Left forelimb (tissue), 1 donor: ENCODE results near the gene TNRC18.
"Not testable (repeated sequence)": the region's sequence is repeated elsewhere in the genome, so short reads cannot be mapped to it uniquely, and the experiment has no call there.

ENCODE experiments used
- DNase-seq: peaks from one replicate; pipeline ENCODE4 v3.0.0-alpha.2; 2018; ENCODE audit warnings: low spot score

The TNRC18 gene

GRCh38 chr7:5291301-5291700 lies 132.3 kb downstream of the TNRC18 start:
- no peak for DNase-seq

- no peak for DNase-seq
Measured at GRCh38 chr7:5289355-5289754, 134.3 kb downstream of the TNRC18 start.

GRCh38 chr7:5288560-5288959 lies 135.1 kb downstream of the TNRC18 start:
- DNase-seq: not testable (repeated sequence)

GRCh38 chr7:5287802-5288201 lies 135.8 kb downstream of the TNRC18 start:
- DNase-seq: no peak

- DNase-seq: not testable (repeated sequence)
Measured at GRCh38 chr7:5287373-5287772, 136.3 kb downstream of the TNRC18 start.

GRCh38 chr7:5286933-5287332 lies 136.7 kb downstream of the TNRC18 start:
- no peak for DNase-seq

- DNase-seq: no peak
Measured at GRCh38 chr7:5284304-5285281, 139.0 kb downstream of the TNRC18 start.

GRCh38 chr7:5283421-5284303 lies 140.0 kb downstream of the TNRC18 start:
- no peak for DNase-seq

GRCh38 chr7:5282543-5283316 lies 140.9 kb downstream of the TNRC18 start, which contains the start of gene SLC29A4:
SLC29A4 (plus strand) TSS chr7:5282943; CDS start chr7:5287817, 4,874 bp downstream.
- peak; percentile 81 for DNase-seq

- DNase-seq: not testable (repeated sequence)
Measured at GRCh38 chr7:5281598-5282500, 141.8 kb downstream of the TNRC18 start.

GRCh38 chr7:5279734-5280133 lies 143.9 kb downstream of the TNRC18 start:
- DNase-seq: no peak

- no peak for DNase-seq
Measured at GRCh38 chr7:5278766-5279165, 144.9 kb downstream of the TNRC18 start.

- DNase-seq: no peak
Measured at GRCh38 chr7:5276611-5277010, 147.0 kb downstream of the TNRC18 start.

GRCh38 chr7:5276123-5276522 lies 147.5 kb downstream of the TNRC18 start:
- not testable (repeated sequence) for DNase-seq

GRCh38 chr7:5275510-5275909 lies 148.1 kb downstream of the TNRC18 start:
- DNase-seq: not testable (repeated sequence)

- DNase-seq: not testable (repeated sequence)
Measured at GRCh38 chr7:5274985-5275431, 148.6 kb downstream of the TNRC18 start.

GRCh38 chr7:5274441-5274840 lies 149.2 kb downstream of the TNRC18 start:
- DNase-seq: no peak

- not testable (repeated sequence) for DNase-seq
Measured at GRCh38 chr7:5273831-5274405, 149.7 kb downstream of the TNRC18 start.

- DNase-seq: no peak
Measured at GRCh38 chr7:5270788-5271187, 152.8 kb downstream of the TNRC18 start.
